Heart right ventricle (tissue), 16 donors: ENCODE results near the gene LRSAM1. TPM values are rescaled to one million over a fixed set of nuclear protein-coding genes. Genes with fewer than 3 reads are reported as not detected.
A peak's percentile ranks its signal among the peaks of the same experiment; 100 is the strongest.

ENCODE experiments used
- ATAC-seq, 8 donors: fragments of 200-7000 bp; cut with Tn5 transposase; one replicate each; pipeline ENCODE4 v1.9.1; 2020; ENCODE audit warnings: mild to moderate bottlenecking in 8 of 8, moderate library complexity in 8 of 8, moderate number of reproducible peaks in 1 of 8
- DNase-seq, 2 donors: peaks; one replicate each; pipeline ENCODE4 v3.0.0-alpha.2; 2020
- H3K27ac ChIP-seq, 10 donors: fragments of 200-600 bp; sonication (generic) in 2 of 10; one replicate each; pipeline versions ENCODE4 v1.5.0 to v1.8.0; 2020 to 2022; ENCODE audit warnings: mild to moderate bottlenecking in 3 of 10
- H3K27me3 ChIP-seq, 7 donors: fragments of 200-600 bp; one replicate each; pipeline ENCODE4 v1.8.0; 2021 to 2022; ENCODE audit warnings: mild to moderate bottlenecking in 2 of 7
- H3K36me3 ChIP-seq, 9 donors: fragments of 200-600 bp; sonication (generic) in 1 of 9; one replicate each; pipeline versions ENCODE4 v1.5.0 to v1.8.0; 2020 to 2022; ENCODE audit warnings: mild to moderate bottlenecking in 2 of 9
- H3K4me1 ChIP-seq, 9 donors: fragments of 200-600 bp; sonication (generic) in 1 of 9; one replicate each; pipeline versions ENCODE4 v1.5.0 to v1.8.0; 2020 to 2022; ENCODE audit warnings: mild to moderate bottlenecking in 4 of 9
- H3K4me3 ChIP-seq, 10 donors: fragments of 200-600 bp; sonication (generic) in 2 of 10; one replicate each; pipeline versions ENCODE4 v1.5.0 to v1.8.0; 2020 to 2022; ENCODE audit warnings: mild to moderate bottlenecking in 7 of 10, moderate library complexity in 2 of 10
- H3K9me3 ChIP-seq, 11 donors: fragments of 200-600 bp in 10 of 11; sonication (generic) in 2 of 11; one replicate each; pipeline versions ENCODE4 v1.5.0 to v1.8.0; 2013 to 2022; ENCODE audit warnings: mild to moderate bottlenecking in 2 of 11, control low read depth in 1 of 11, moderate library complexity in 1 of 11
- WGBS, 2 donors: extraction: QIAGEN DNeasy Blood & Tissue Kit; methylation state at CpG; one replicate each; pipeline ENCODE4 v1.1.7; 2013; ENCODE audit warnings: inconsistent platforms in 1 of 2; 5-methylcytosine and 5-hydroxymethylcytosine counted together
- intact Hi-C, 10 donors: fragments of 100-400 bp; cut with DNase I; formaldehyde crosslinking; loops; one replicate each; pipeline versions ENCODE4 v1.11.1 to v1.14.2; 2022
- polyA plus RNA-seq, 2 donors: library from polyadenylated mRNA; stranded (reverse); fragments of 200-250 nt; gene quantifications; one replicate each; pipeline ENCODE4 v1.2.3, GENCODE V29; 2013
- total RNA-seq, 10 donors: library from RNA; stranded (reverse); fragmentation: NEBNext Ultra II Directional in 3 of 10; extraction: Animal tissue kit (Norgen Biotek cat#: 25700) in 3 of 10; gene quantifications; one replicate each; pipeline versions ENCODE4 v1.2.1 to v1.2.4, GENCODE V29; 2021 to 2023
- TF ChIP-seq, protein P1 (sequence below), 9 donors: fragments of 200-600 bp; sonication (generic) in 2 of 9; IDR thresholded peaks; one replicate each; pipeline versions ENCODE4 v1.5.0 to v1.8.0; 2021 to 2022; ENCODE audit warnings: antibody characterized with exemption in 9 of 9, mild to moderate bottlenecking in 5 of 9, moderate library complexity in 1 of 9
- donor health status: Arrhythmogenic right ventricular cardiomyopathy.
- donor health status: ischemic (EF 13 %, LVEDD 7.1; RV severe dilation, severe dysfunction).
- donor health status: healthy with polysubstance abuse.
- donor health status: DM: no; HTN: yes; CAD: no.
- donor health status: DM: no; HTN: no; CAD: no.
- donor health status: ischemic (EF 25% LVEDD 6.9; RV normal size, moderate dysfunction).
- donor health status: ischemic (EF 25% LVEDD 5.7; RV mildly dilated, moderate dysfunction).
- donor health status: healthy.
- donor health status: DM: yes; HTN: yes; CAD: no.
- donor health status: Ischemic cardiomyopathy.
- donor health status: ischemic (EF 35%, LVEDD 5.7; RV mildly dilated, moderate dysfunction).
- donor health status: nonischemic (EF 11% LVEDD 7.7; RV severe dilation, severe dysfunction).
- donor health status: DM: yes; HTN: yes; CAD: no.
- donor health status: PGD.
- donor health status: ischemic (EF 29% LVEDD 5.4; RV normal size, mild dysfunction).
- donor health status: nonischemic (EF 23%, LVEDD 6.1; RV moderate dilation, normal function).

The LRSAM1 gene
- total and polyA plus RNA-seq, 12 donors, result 21.2 to 59.9 (median 29.5) TPM

DNA sequence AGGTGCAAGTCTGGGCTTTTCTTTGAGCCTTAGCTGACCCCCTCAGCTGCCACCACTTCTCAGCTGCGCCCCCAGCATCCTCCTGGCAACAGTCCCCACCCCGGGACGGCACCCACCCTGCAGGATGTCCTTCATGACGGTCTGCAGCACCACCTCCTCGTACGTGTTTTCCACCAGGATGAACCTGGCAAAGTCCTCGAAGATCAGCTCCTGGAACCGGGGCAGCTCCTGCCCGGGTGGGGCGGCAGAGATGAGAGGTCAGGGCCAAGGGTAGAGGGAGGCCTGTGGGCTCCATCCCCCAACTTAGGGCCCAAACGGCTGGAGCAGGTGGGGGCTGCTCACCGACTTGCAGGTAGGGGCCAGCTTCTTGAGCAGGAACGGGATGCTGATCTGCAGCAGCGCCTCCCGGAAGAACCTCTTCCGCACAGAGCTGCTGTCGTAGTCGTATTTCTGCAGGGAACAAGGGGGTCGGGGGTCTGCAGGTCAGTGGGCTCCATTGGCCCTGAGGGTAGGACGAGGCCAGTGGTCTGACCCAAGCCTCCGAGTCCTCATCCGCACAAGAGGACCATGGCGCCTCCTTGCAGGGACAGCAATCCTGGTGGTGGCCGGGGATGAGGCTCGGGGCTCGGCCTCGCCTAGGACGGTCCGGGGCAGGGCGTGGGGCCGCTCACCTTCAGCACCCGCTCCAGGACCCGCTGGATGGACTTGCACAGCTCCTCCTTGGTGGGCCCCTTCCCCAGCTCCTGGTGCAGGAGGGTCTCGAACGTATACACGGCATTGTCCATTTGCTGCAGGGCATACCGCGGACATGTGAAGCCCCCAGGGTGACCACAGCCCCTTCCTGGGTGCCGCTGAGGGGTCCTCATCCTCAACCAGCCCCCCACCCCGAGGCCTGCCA, 56.7 kb downstream of the LRSAM1 start:
- intact Hi-C loops, result loop anchor here in 9 of 10 donors (5.0 to 10.0 kb wide), 5 partner anchors 217 to 417 kb away; partner anchors contain the start of gene TOR2A (in 4 of the 9)
- H3K4me3 ChIP-seq, result no peak overlapping the region
- no peaks in the 10 kb centered on the region for H3K9me3 ChIP-seq
- H3K36me3 ChIP-seq, result peaks cover 0 to 93% (median 8%) of the 10 kb centered on the region in 9 donors
- no peak overlapping the region for H3K27ac ChIP-seq
- H3K4me1 ChIP-seq, result peaks cover 0 to 25% (median 12%) of the 10 kb centered on the region in 9 donors
- no peak for ATAC-seq
- H3K27me3 ChIP-seq, result no peaks in the 10 kb centered on the region
- no peak for DNase-seq
- TF ChIP-seq, protein P1, sequence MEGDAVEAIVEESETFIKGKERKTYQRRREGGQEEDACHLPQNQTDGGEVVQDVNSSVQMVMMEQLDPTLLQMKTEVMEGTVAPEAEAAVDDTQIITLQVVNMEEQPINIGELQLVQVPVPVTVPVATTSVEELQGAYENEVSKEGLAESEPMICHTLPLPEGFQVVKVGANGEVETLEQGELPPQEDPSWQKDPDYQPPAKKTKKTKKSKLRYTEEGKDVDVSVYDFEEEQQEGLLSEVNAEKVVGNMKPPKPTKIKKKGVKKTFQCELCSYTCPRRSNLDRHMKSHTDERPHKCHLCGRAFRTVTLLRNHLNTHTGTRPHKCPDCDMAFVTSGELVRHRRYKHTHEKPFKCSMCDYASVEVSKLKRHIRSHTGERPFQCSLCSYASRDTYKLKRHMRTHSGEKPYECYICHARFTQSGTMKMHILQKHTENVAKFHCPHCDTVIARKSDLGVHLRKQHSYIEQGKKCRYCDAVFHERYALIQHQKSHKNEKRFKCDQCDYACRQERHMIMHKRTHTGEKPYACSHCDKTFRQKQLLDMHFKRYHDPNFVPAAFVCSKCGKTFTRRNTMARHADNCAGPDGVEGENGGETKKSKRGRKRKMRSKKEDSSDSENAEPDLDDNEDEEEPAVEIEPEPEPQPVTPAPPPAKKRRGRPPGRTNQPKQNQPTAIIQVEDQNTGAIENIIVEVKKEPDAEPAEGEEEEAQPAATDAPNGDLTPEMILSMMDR (IDR thresholded peaks at IDR 0.05), result no peak
- 91 to 94% methylated on average over 40 of the region's 40 CpGs for WGBS, 2 donors

DNA sequence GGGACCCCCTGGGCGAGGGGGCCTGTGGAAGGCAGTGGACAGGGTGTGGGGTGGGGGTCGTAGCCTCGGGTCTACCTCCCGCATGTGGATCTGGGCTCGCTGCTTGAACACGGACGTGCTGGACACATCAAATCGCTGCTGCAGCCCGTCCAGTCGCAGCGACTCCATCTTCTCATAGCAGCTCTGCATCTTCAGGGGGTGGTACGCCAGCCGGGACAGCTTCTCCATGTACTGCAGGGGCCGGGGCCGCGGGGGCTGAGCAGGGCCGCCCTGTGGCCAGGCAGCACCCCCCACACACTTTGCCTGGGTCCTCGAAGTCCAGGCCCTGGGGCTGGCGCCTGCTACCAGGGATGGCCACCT, 57.6 kb downstream of the LRSAM1 start:
- H3K27me3 ChIP-seq, result no peaks in the 10 kb centered on the region
- no peaks in the 10 kb centered on the region for H3K9me3 ChIP-seq
- peaks cover 0 to 93% (median 8%) of the 10 kb centered on the region in 9 donors for H3K36me3 ChIP-seq
- peaks cover 0 to 25% (median 12%) of the 10 kb centered on the region in 9 donors for H3K4me1 ChIP-seq
- 87 to 92% methylated on average over 19 of the region's 19 CpGs for WGBS, 2 donors
- H3K4me3 ChIP-seq, result no peak overlapping the region
- intact Hi-C loops, result loop anchor here in 9 of 10 donors (5.0 to 10.0 kb wide), 5 partner anchors 216 to 416 kb away; partner anchors contain the start of gene TOR2A (in 4 of the 9)
- ATAC-seq, result no peak
- peak overlapping the region in 5 of 10 donors; percentile 3 to 75 (median 63) for H3K27ac ChIP-seq
- TF ChIP-seq, protein P1 (IDR thresholded peaks at IDR 0.05), result no peak
- DNase-seq, result no peak

DNA sequence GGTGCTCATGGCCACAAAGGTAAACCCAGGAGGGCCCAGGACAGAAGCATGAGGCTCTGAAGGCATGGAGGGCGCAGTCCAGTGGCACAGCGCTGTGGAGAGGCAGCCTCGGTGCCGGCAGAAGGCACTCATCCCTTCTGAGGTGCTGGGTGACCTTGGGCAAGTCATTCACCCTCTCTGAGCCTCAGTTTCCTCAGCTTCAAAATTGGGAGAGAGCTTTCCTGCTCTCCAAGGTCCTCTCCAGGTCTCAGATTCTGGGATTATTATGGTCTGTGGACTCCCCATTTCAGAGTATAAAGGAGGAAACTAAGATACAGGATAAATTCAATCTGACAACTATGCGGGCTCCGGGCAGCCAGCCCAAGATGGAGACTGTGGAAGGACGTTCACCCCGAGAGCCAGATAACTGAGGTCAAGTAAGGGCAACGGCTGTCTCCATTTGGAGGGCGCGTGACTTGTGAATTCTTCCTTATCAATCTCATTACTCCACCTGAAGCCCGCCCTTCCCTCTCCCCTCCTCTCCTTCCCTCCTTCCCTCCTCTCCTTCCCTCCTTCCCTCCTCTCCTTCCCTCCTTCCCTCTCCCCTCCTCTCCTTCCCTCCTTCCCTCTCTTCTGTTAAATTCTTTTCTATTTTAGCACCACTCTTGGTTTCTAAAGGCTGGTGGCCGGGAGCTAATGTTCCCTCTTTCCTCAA, 58.1 kb downstream of the LRSAM1 start:
- ATAC-seq (peak in 5 of 8 donors; percentile 8 to 27 (median 25)), DNase-seq (no peak)
- Histone ChIP-seq H3K27ac (peak overlapping the region in 9 of 10 donors; percentile 7 to 75 (median 56)), H3K27me3 (no peaks in the 10 kb centered on the region), H3K36me3 (peaks cover 0 to 94% (median 7%) of the 10 kb centered on the region in 9 donors), H3K4me1 (peaks cover 0 to 21% (median 11%) of the 10 kb centered on the region in 9 donors), H3K4me3 (no peak overlapping the region), H3K9me3 (no peaks in the 10 kb centered on the region)
- TF ChIP-seq, protein P1 (IDR thresholded peaks at IDR 0.05), result no peak
- WGBS, 2 donors, result 36 to 48% methylated on average over 13 of the region's 13 CpGs
- intact Hi-C loops, result loop anchor here in 9 of 10 donors (5.0 to 10.0 kb wide), 5 partner anchors 215 to 415 kb away; partner anchors contain the start of gene TOR2A (in 4 of the 9)

DNA sequence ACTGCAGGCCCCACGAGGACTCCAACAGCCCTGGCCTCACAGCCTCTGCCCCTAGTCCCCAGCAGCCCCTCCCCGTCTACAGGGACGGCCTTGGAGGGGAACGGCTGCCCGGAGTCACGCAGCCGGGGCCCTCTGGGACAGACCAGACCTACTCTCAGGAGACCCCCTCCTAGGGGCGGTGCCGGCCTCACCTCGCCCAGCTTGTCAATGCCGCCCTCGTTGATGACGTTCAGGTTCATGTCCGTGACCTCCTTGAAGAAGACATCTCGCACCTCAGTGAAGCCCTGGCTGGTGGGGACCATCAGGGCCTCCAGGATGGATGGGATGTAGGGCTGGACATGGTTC, 58.6 kb downstream of the LRSAM1 start:
- Histone ChIP-seq H3K4me3 (no peak overlapping the region), H3K36me3 (peaks cover 0 to 94% (median 4%) of the 10 kb centered on the region in 9 donors), H3K9me3 (no peaks in the 10 kb centered on the region), H3K27me3 (no peaks in the 10 kb centered on the region), H3K4me1 (peaks cover 0 to 20% (median 11%) of the 10 kb centered on the region in 9 donors), H3K27ac (peak overlapping the region in 9 of 10 donors; percentile 7 to 75 (median 56))
- intact Hi-C loops, result loop anchor here in 9 of 10 donors (5.0 to 10.0 kb wide), 5 partner anchors 215 to 415 kb away; partner anchors contain the start of gene TOR2A (in 4 of the 9)
- peak in 5 of 8 donors; percentile 3 to 56 (median 34) for ATAC-seq
- TF ChIP-seq, protein P1 (IDR thresholded peaks at IDR 0.05), result no peak
- no peak for DNase-seq
- WGBS, 2 donors, result 52 to 54% methylated on average over 15 of the region's 15 CpGs
